SK-N-SH treated with all-trans-retinoic acid at 6 μM for 48 hours (cell line): ENCODE measurements around the gene ZAP70.

ENCODE experiments used
- ATAC-seq: fragments of 200-7000 bp; cut with Tn5 transposase; 3 replicates; pipeline ENCODE4 v1.9.1; 2020; ENCODE audit warnings: mild to moderate bottlenecking, moderate library complexity
- ARNTL ChIP-seq: fragments of 450-650 bp; formaldehyde crosslinking; IDR thresholded peaks from 2 replicates; pipeline ENCODE4 v1.5.0; 2020; ENCODE audit warnings: low read depth, mild to moderate bottlenecking, moderate library complexity, borderline replicate concordance
- BACH2 ChIP-seq: fragments of 250-450 bp; sonication (Bioruptor Pico); IDR thresholded peaks from 2 replicates; pipeline ENCODE4 v1.9.0; 2021; ENCODE audit warnings: mild to moderate bottlenecking, borderline replicate concordance
- CREB5 ChIP-seq: fragments of 250-450 bp; sonication (Bioruptor Pico); IDR thresholded peaks from 2 replicates; pipeline ENCODE4 v1.5.1; 2020; ENCODE audit warnings: low read depth, mild to moderate bottlenecking, moderate library complexity
- CSDC2 ChIP-seq: fragments of 250-450 bp; sonication (Bioruptor Pico); IDR thresholded peaks from 2 replicates; pipeline ENCODE4 v1.5.0; 2020; ENCODE audit warnings: mild to moderate bottlenecking, moderate library complexity
- ISL1 ChIP-seq: fragments of 250-450 bp; sonication (Bioruptor Pico); IDR thresholded peaks from 2 replicates; pipeline ENCODE4 v2.1.2; 2022; ENCODE audit warnings: mild to moderate bottlenecking, moderate library complexity
- OSR1 ChIP-seq: fragments of 250-450 bp; sonication (Bioruptor Pico); IDR thresholded peaks from 2 replicates; pipeline ENCODE4 v1.8.0; 2022; ENCODE audit warnings: moderate library complexity, mild to moderate bottlenecking, inconsistent platforms
- POU6F1 ChIP-seq: fragments of 250-450 bp; sonication (Bioruptor Pico); IDR thresholded peaks from 2 replicates; pipeline ENCODE4 v1.8.0; 2021; ENCODE audit warnings: low read depth, mild to moderate bottlenecking, moderate library complexity, borderline replicate concordance
- PPARA ChIP-seq: fragments of 250-450 bp; sonication (Bioruptor Pico); IDR thresholded peaks from 2 replicates; pipeline ENCODE4 v1.5.0; 2020; ENCODE audit warnings: mild to moderate bottlenecking, borderline replicate concordance
- RARB ChIP-seq: fragments of 250-450 bp; sonication (Bioruptor Pico); IDR thresholded peaks from 2 replicates; pipeline ENCODE4 v1.8.0; 2021; ENCODE audit warnings: mild to moderate bottlenecking, moderate library complexity
- SNAI2 ChIP-seq: fragments of 250-450 bp; sonication (Bioruptor Pico); IDR thresholded peaks from 2 replicates; pipeline ENCODE4 v1.5.0; 2020; ENCODE audit warnings: mild to moderate bottlenecking, moderate library complexity
- ZFP3 ChIP-seq: fragments of 250-450 bp; sonication (Bioruptor Pico); IDR thresholded peaks from 2 replicates; pipeline ENCODE4 v1.5.0; 2020; ENCODE audit warnings: mild to moderate bottlenecking, moderate library complexity
- ZFP30 ChIP-seq: fragments of 450-650 bp; formaldehyde crosslinking; IDR thresholded peaks from 2 replicates; pipeline ENCODE4 v1.5.0; 2022; ENCODE audit warnings: mild to moderate bottlenecking, moderate library complexity
- ZNF565 ChIP-seq: fragments of 450-650 bp; formaldehyde crosslinking; conservative IDR thresholded peaks from 2 replicates; pipeline ENCODE4 v1.5.0; 2020; ENCODE audit warnings: low read depth, mild to moderate bottlenecking, moderate library complexity
- ZNF8 ChIP-seq: fragments of 450-650 bp; formaldehyde crosslinking; IDR thresholded peaks from 2 replicates; pipeline ENCODE4 v1.5.0; 2020; ENCODE audit warnings: mild to moderate bottlenecking, moderate library complexity
- TF ChIP-seq, protein P1 (sequence below): fragments of 250-450 bp; sonication (Bioruptor Pico); IDR thresholded peaks from 2 replicates; pipeline ENCODE4 v1.5.0; 2020; ENCODE audit warnings: mild to moderate bottlenecking, moderate library complexity
- TF ChIP-seq, protein P2 (sequence below): fragments of 250-450 bp; sonication (Bioruptor Pico); IDR thresholded peaks from 2 replicates; pipeline ENCODE4 v1.8.0; 2020; ENCODE audit warnings: mild to moderate bottlenecking, moderate library complexity, borderline replicate concordance
- TF ChIP-seq, protein P3 (sequence below): fragments of 250-450 bp; sonication (Bioruptor Pico); IDR thresholded peaks from 2 replicates; pipeline ENCODE4 v1.5.1; 2021; ENCODE audit warnings: mild to moderate bottlenecking, moderate library complexity

Gene ZAP70

GRCh38 chr2:97732436-97733340 is 19.3 kb downstream of the ZAP70 start:
- TF ChIP-seq POU6F1 (CRISPR knock-in tag): no peak
- ATAC-seq: no peak

- TF ChIP-seq, protein P1, sequence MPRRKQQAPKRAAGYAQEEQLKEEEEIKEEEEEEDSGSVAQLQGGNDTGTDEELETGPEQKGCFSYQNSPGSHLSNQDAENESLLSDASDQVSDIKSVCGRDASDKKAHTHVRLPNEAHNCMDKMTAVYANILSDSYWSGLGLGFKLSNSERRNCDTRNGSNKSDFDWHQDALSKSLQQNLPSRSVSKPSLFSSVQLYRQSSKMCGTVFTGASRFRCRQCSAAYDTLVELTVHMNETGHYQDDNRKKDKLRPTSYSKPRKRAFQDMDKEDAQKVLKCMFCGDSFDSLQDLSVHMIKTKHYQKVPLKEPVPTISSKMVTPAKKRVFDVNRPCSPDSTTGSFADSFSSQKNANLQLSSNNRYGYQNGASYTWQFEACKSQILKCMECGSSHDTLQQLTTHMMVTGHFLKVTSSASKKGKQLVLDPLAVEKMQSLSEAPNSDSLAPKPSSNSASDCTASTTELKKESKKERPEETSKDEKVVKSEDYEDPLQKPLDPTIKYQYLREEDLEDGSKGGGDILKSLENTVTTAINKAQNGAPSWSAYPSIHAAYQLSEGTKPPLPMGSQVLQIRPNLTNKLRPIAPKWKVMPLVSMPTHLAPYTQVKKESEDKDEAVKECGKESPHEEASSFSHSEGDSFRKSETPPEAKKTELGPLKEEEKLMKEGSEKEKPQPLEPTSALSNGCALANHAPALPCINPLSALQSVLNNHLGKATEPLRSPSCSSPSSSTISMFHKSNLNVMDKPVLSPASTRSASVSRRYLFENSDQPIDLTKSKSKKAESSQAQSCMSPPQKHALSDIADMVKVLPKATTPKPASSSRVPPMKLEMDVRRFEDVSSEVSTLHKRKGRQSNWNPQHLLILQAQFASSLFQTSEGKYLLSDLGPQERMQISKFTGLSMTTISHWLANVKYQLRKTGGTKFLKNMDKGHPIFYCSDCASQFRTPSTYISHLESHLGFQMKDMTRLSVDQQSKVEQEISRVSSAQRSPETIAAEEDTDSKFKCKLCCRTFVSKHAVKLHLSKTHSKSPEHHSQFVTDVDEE (CRISPR knock-in tag): no peak
- no peak for TF ChIP-seq SNAI2 (CRISPR knock-in tag)
- TF ChIP-seq RARB: no peak
- TF ChIP-seq ISL1: no peak
- no peak for TF ChIP-seq POU6F1 (CRISPR knock-in tag)
- no peak for TF ChIP-seq OSR1 (CRISPR knock-in tag)
- no peak for TF ChIP-seq PPARA (CRISPR knock-in tag)
- no peak for TF ChIP-seq CREB5 (CRISPR knock-in tag)
- TF ChIP-seq ARNTL: no peak
- no peak for TF ChIP-seq ZNF8
- ATAC-seq: no peak
Measured at GRCh38 chr2:97733341-97734035, 20.1 kb downstream of the ZAP70 start.

GRCh38 chr2:97734061-97735051 is 21.0 kb downstream of the ZAP70 start:
- no peak for ATAC-seq
- no peak for TF ChIP-seq ZFP3 (CRISPR knock-in tag)
- no peak for TF ChIP-seq OSR1 (CRISPR knock-in tag)
- TF ChIP-seq, protein P2, sequence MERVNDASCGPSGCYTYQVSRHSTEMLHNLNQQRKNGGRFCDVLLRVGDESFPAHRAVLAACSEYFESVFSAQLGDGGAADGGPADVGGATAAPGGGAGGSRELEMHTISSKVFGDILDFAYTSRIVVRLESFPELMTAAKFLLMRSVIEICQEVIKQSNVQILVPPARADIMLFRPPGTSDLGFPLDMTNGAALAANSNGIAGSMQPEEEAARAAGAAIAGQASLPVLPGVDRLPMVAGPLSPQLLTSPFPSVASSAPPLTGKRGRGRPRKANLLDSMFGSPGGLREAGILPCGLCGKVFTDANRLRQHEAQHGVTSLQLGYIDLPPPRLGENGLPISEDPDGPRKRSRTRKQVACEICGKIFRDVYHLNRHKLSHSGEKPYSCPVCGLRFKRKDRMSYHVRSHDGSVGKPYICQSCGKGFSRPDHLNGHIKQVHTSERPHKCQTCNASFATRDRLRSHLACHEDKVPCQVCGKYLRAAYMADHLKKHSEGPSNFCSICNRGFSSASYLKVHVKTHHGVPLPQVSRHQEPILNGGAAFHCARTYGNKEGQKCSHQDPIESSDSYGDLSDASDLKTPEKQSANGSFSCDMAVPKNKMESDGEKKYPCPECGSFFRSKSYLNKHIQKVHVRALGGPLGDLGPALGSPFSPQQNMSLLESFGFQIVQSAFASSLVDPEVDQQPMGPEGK: no peak
- TF ChIP-seq, protein P3, sequence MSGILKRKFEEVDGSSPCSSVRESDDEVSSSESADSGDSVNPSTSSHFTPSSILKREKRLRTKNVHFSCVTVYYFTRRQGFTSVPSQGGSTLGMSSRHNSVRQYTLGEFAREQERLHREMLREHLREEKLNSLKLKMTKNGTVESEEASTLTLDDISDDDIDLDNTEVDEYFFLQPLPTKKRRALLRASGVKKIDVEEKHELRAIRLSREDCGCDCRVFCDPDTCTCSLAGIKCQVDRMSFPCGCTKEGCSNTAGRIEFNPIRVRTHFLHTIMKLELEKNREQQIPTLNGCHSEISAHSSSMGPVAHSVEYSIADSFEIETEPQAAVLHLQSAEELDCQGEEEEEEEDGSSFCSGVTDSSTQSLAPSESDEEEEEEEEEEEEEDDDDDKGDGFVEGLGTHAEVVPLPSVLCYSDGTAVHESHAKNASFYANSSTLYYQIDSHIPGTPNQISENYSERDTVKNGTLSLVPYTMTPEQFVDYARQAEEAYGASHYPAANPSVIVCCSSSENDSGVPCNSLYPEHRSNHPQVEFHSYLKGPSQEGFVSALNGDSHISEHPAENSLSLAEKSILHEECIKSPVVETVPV: no peak
- TF ChIP-seq, protein P1 (CRISPR knock-in tag): no peak
- no peak for TF ChIP-seq SNAI2 (CRISPR knock-in tag)
- no peak for TF ChIP-seq BACH2
- no peak for TF ChIP-seq ISL1
- TF ChIP-seq POU6F1 (CRISPR knock-in tag): no peak
- TF ChIP-seq ZNF565 (CRISPR knock-in tag): no peak
- TF ChIP-seq CSDC2 (CRISPR knock-in tag): no peak
- TF ChIP-seq ZNF8: no peak
- TF ChIP-seq ZFP30: no peak
